Upper lobe of left lung (tissue), 4 donors: ENCODE data around the gene HPN.

Source experiments
- CTCF ChIP-seq, 6 experiments: fragments of 450-650 bp in 4 of 6; fragments of 200-600 bp in 2 of 6; sonication (generic) in 2 of 6; IDR thresholded peaks; one replicate each; pipeline ENCODE4 v1.5.1; 2016 to 2019; ENCODE audit warnings: antibody characterized with exemption in 6 of 6
- EP300 ChIP-seq, 4 donors: sonication (generic); formaldehyde crosslinking; IDR thresholded peaks; one replicate each; pipeline ENCODE4 v1.5.1; 2017; ENCODE audit warnings: antibody characterized with exemption in 4 of 4, control low read depth in 2 of 4
- POLR2A ChIP-seq, 4 donors: fragments of 450-650 bp; IDR thresholded peaks; one replicate each; pipeline ENCODE4 v1.5.1; 2016 to 2017; ENCODE audit warnings: antibody characterized with exemption in 4 of 4, mild to moderate bottlenecking in 2 of 4
- POLR2AphosphoS5 ChIP-seq, 2 donors: sonication (generic); formaldehyde crosslinking; IDR thresholded peaks; one replicate each; pipeline ENCODE4 v1.5.1; 2017; ENCODE audit warnings: antibody characterized with exemption in 2 of 2

GRCh38 chr19:35031072-35031881 lies 10.2 kb upstream of the HPN start:
- TF ChIP-seq POLR2A (IDR thresholded peaks at IDR 0.05) (no peak), EP300 (IDR thresholded peaks at IDR 0.05) (no peak), POLR2AphosphoS5 (IDR thresholded peaks at IDR 0.05) (no peak), CTCF (IDR thresholded peaks at IDR 0.05) (no peak)
